Glomerular visceral epithelial cell (primary cell): ENCODE measurements around the gene HRH4.

Source experiments
- DNase-seq: peaks from one replicate; pipeline ENCODE4 v3.0.0-alpha.2; 2016; ENCODE audit errors: extremely low spot score

Gene HRH4

GRCh38 chr18:24460388-24460787 is at the start of gene HRH4:
Gene HRH4 (plus strand): TSS chr18:24460637. CDS start chr18:24460729, 92 bp downstream.
- no peak for DNase-seq

GRCh38 chr18:24413148-24413547 is 47.3 kb upstream of the HRH4 start:
- peak; percentile 25 for DNase-seq

- no peak for DNase-seq
Measured at GRCh38 chr18:24414349-24415003, 46.0 kb upstream of the HRH4 start.

GRCh38 chr18:24417480-24417879 is 43.0 kb upstream of the HRH4 start:
- DNase-seq: no peak

GRCh38 chr18:24420551-24420950 is 39.9 kb upstream of the HRH4 start:
- DNase-seq: no peak

- DNase-seq: no peak
Measured at GRCh38 chr18:24421831-24422230, 38.6 kb upstream of the HRH4 start.

- no peak for DNase-seq
Measured at GRCh38 chr18:24426073-24426397, 34.4 kb upstream of the HRH4 start.

- DNase-seq: peak; percentile 90
Measured at GRCh38 chr18:24426398-24427294, 33.8 kb upstream of the HRH4 start, which contains the start of gene IMPACT. Gene IMPACT (plus strand): TSS chr18:24426670. CDS start chr18:24426757, 87 bp downstream.

GRCh38 chr18:24427484-24427883 is 33.0 kb upstream of the HRH4 start:
- peak; percentile 9 for DNase-seq

- DNase-seq: no peak
Measured at GRCh38 chr18:24428709-24429108, 31.7 kb upstream of the HRH4 start.

- DNase-seq: no peak
Measured at GRCh38 chr18:24429188-24429587, 31.2 kb upstream of the HRH4 start.

- DNase-seq: no peak
Measured at GRCh38 chr18:24432618-24433017, 27.8 kb upstream of the HRH4 start.

- DNase-seq: no peak
Measured at GRCh38 chr18:24436939-24437338, 23.5 kb upstream of the HRH4 start.

GRCh38 chr18:24443870-24444269 is 16.6 kb upstream of the HRH4 start:
- no peak for DNase-seq

- no peak for DNase-seq
Measured at GRCh38 chr18:24446453-24446852, 14.0 kb upstream of the HRH4 start.

- DNase-seq: no peak
Measured at GRCh38 chr18:24446953-24447538, 13.4 kb upstream of the HRH4 start.

GRCh38 chr18:24447961-24448360 is 12.5 kb upstream of the HRH4 start:
- no peak for DNase-seq

- DNase-seq: no peak
Measured at GRCh38 chr18:24456549-24456948, 3.9 kb upstream of the HRH4 start.

GRCh38 chr18:24459772-24460171 is 665 bp upstream of the HRH4 start:
- no peak for DNase-seq

GRCh38 chr18:24461996-24462395 is 1.6 kb downstream of the HRH4 start:
- no peak for DNase-seq

GRCh38 chr18:24462838-24463775 is 2.7 kb downstream of the HRH4 start:
- no peak for DNase-seq

GRCh38 chr18:24465486-24465885 is 5.0 kb downstream of the HRH4 start:
- DNase-seq: no peak
